Fibroblast of skin of back (primary cell): Measurements from ENCODE around the gene SHPK.
A peak's percentile ranks its signal among the peaks of the same experiment; 100 is the strongest.

Source experiments
- DNase-seq: peaks from one replicate; pipeline ENCODE4 v3.0.0-alpha.2; 2013

The SHPK gene

GRCh38 chr17:3626831-3627768 lies 8.9 kb downstream of the SHPK start:
- no peak for DNase-seq

DNA sequence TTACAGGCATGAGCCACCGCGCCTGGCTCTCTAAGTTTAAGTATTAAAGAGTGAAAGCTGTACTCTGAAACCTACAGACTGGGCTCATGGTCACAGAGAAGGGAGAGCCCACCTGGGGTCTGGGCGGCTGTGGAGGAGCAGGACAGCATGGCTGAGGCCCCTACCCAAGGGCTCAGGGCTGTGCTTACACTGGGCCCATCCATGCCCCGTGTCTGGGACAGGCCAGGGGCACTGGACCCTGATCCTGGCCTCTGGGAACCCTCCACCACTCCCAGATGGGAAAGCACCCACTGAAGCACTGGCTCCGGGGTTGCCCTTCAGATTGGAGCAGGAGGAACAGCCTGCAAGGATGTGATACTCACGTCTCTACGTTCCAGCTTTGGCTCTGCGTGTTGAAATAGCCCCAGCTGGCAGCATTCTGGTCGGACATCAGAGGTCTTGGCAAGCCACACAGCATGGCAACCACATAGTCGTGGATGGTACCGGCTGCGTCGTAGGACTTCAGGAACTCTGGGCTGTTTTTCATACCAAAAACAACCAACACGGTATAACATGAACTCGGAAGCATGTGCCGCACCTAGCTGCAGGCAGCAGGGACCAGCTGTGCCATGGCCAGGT lies 13.0 kb downstream of the SHPK start:
- DNase-seq: no peak

DNA sequence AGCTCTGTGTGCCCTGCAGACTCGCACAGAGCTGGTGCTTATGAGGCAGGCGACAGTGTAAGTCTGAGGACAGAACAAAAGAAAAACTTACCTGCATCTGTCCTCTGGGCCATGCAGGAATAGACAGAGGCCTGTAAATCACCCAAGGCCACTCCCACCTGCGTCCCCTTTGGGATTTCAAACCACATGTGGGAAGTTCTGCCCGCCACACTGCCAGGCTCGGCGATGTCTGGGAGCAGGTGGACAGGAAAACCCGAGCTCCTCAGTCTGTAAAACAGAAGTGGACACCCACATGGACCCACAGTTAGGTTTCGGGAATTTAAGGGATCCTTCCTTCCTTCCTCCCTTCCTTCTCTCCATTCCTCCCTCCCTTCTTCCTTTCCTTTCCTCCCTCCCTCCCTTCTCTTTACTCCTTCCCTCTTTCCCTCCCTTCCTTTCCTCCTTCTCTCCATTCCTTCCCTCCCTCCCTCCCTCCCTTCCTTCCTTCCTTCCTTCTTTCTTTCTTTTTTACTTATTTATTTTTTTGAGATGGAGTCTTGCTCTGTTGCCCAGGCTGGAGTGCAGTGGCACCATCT lies 14.8 kb downstream of the SHPK start:
- DNase-seq: no peak

GRCh38 chr17:3615160-3615870 lies 20.7 kb downstream of the SHPK start:
- no peak for DNase-seq

DNA sequence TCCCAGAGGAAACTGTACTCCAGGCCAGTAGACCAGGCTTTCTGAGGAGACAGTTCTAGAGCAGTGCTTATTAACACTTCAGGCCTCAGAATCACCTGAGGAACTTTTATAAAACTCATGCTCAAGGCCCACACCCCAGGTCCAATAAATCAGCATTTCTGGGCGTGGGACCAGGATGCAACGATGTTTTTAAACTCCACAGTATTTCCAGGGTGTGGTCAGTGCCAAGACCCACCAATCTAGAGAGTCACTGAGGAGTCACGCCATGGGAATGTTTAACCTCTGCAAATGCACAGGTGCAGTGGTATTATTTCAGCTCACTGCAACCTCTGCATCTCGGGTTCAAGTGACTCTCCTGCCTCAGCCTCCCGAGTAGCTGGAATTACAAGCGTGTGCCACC lies 22.9 kb downstream of the SHPK start:
- no peak for DNase-seq

DNA sequence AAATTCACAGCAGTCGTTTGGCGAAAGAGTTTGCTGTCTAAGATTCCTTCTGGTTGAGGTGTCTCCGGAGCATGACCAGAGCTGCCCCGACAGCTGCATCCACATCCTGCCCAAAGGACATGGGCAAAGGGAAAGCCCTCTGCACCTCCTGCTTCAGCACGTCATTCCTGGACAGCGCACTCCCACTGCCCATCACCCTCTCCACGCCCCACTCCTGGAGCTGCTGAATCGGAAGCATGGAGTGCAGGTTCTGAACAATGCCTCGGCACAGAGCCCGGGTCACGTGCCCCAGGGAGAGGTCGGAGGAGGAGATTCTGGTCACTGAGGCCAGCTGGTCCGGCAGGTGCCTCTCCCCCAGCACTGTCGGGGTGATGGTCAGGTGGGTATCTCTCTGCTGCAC lies 25.5 kb downstream of the SHPK start:
- no peak for DNase-seq

DNA sequence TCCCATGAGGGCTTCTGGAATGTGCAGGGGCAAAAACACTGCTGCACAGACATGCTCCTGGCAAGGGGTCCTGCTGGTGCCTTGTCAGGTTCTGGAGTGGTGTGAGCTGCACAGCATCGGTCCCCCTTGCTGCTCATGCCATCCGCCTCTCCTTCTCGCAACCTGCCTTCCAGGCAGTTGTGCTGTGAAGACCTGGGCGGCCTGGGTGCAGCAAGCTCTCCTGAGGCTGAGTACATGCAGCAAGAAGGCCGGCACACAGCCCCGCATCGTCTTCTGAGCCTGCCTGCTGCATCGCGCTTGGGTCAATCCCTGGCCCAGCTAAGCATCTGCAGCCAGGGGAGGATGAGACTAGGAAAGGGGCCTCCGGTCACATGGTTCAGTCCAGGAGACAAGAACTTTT lies 26.4 kb downstream of the SHPK start:
- no peak for DNase-seq

- no peak for DNase-seq
These were observed 32.2 kb downstream of the SHPK start for GRCh38 chr17:3603870-3604259.

DNA sequence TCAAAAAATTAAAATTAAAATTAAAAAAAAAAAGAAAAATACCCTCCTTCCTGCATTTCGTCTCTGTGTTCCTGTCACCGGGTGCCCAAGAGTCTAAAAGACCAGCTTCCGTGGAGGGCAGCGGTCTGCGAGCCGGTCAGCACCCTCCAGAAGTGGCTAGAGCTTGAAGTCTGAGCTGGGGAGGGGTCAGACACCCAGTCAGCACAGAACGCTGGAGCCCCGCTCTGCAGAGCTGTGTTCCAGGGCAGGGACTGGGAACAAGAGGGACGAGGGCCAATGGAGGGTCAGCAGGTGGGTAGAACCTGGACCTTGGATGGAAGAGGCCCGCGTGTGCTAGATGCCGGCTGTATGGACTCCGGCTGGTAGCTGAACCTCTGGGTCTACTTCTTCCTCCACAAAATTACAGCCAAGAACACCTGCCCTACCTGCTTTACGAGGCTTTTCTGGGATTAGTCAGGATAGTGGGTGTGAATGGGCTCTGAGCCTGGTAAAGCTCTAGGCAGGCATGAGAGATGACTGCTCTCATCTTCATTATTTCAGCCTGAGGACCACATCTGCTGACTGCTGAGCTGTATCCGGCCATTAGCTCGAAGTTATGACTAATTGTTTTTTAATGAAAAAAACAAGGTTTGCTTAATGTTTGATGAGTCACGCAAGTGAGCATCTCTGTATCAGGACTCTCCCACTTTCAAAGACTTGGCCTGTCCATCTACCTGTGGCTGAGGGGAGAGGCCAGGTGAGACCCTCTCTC lies 32.8 kb downstream of the SHPK start:
- peak; percentile 32 for DNase-seq

- DNase-seq: peak; percentile 20
These were observed 33.6 kb downstream of the SHPK start for GRCh38 chr17:3602499-3602898.

DNA sequence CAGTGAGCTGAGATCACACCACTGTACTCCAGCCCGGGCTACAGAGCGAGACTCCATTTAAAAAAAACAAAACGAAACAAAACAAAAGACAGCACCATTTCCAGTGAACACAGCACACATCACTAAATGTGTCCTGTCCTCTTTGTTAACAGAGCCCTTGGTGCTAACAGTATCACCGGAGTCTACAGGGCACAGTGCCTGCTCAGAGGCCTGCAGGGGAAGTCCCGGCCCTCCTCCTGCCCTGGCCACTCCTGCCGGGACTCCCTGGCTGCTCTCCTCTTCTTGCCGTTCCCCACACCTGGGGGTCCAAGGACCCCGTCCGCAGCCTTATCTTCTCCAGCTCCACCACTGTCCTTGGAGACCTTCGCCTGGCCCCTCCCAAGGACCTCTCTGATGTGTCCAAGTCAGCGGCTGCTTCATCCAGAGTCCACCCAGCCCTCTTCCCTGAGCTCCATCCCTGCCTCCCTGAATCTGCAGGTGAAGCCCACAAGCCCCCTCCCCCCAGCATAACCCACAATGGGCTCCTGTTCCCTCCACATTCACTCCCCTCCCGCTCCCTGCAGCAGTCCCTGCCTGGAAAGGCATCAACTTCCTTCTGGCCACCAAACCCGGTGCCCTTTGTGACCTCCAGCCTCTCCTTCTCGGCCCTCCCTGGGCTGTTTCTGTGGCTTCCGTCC lies 35.4 kb downstream of the SHPK start:
- DNase-seq: no peak

DNA sequence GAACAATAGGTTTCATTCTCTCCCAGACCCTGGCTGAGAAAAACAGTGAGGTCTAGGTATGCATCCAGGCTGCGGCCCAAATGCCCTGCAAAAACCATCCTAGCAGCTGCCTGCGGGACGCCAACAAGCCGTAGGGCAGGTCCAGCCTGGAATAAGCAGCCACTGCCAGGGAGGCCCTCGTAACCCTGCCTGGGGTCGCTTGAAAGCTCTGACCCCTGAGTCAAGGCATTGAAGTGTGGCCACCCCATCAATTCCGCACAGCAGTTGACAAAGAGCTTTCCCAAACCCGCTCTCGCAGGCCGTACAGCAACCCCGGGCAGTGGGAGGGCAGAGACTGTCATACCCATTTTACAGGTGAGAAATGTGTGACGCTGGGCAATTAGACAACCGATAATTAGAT lies 38.0 kb downstream of the SHPK start:
- DNase-seq: no peak

DNA sequence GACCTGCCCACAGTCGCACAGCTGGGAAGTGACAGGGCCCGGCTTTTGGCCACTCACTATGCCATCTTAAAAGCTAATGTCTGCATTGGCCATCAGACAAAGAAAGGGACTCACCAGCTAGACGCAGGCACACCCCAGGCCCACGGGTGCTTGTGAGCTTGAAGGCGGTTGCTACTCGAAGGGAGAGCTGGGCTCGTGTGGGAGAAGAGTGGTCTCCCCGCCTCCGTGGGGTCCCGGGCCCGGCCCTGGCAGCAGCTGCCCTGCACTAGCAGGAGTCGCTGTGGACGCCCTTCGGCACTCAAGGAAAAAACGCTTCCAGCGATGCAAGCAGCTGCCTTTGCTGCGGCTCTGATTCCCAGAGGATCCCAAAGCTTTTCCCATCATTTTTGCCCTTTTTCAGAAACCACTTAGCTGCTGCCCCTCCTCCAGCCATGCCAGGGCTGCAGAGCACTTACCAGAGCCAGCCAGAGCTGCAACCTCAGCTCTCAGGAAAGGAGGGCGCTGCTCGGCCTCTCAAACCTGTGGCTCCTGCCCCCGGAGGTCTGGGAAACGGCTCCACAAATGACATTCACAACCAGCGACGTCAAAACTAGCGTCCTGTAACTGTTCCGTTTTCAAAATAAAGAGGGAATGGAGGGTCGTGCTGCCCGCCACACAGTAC lies 39.1 kb downstream of the SHPK start:
- no peak for DNase-seq

- peak; percentile 19 for DNase-seq
These were observed 41.1 kb downstream of the SHPK start for GRCh38 chr17:3594976-3595375.

- peak; percentile 72 for DNase-seq
These were observed 41.8 kb downstream of the SHPK start for GRCh38 chr17:3594051-3594800.

GRCh38 chr17:3593384-3593783 lies 42.7 kb downstream of the SHPK start:
- DNase-seq: no peak

DNA sequence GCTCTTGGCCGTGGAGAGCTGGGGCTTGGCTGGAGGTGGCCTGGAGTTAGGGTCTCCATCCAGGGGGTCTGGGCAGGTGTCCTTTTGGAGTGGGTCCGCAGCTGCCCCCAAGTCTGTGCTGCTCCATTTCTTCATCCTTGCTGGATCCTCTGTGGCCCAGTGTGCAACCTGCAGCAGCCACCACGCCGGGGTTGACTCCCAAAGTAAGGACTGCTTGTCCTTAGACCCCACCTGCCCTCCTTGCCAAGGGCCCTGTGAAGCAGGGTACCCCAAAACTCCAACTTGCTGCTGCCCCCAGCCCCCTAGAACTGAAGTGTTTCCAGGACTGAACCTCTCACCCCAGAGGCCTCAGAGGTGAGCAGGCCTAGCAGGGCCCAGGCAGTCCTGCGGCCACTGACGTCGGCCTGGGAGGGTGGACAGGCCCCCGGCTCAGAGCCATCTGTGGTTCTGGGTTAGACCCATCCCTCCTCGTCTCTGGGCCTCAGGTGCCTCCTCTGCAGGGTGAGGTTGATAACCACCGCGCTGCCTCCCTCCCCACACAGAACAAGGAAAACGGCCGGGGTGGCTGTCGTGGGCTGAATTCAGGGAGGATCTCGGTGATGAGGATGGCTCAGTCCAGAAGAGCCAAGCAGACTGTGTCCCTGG lies 43.7 kb downstream of the SHPK start:
- DNase-seq: no peak

DNA sequence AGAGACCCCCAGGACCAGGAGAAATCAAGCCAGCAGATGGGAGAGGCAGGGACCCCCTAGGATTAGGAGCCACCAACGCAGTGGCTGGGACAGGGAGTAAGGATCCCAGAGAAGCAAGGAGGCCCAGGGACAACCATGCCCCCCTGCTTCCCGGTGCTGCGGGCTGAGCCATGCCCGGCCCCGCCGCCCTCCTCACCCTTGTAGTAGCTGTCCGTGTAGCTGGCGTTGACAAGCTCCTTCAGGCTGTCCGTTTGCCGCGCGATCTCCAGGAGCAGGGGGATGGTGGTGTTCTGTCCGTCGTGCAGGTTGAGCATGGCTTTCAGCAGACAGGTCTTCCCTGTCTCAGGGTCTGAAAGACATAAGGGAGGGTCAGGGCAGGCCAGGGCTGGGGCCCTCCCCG lies 45.3 kb downstream of the SHPK start:
- DNase-seq: no peak

GRCh38 chr17:3590231-3590630 lies 45.8 kb downstream of the SHPK start:
- no peak for DNase-seq

DNA sequence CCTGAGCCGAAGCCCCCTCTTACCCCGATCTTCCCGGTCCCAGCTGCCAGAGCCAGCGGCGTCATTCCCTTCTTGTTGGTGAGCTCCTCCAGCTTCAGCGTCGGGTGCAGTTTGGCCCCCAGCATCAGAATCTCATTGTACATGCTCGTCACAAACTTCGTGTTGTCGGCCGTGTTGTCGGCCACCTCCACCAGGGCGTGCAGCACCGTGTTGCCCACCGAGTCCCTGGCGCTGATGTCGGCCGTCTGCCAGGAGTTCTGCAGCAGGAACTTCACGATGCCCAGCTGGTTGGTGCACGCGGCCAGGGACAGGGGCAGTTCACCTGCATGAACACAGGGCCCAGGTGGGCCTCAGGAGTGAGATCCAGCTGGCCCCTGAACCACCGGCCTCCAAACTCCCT lies 46.3 kb downstream of the SHPK start:
- DNase-seq: no peak
